Heart right ventricle (tissue), 16 donors: ENCODE data around the gene WWOX. TPM values are rescaled to one million over a fixed set of nuclear protein-coding genes. Genes with fewer than 3 reads are reported as not detected.

Source experiments
- ATAC-seq, 8 donors: fragments of 200-7000 bp; cut with Tn5 transposase; one replicate each; pipeline ENCODE4 v1.9.1; 2020; ENCODE audit warnings: mild to moderate bottlenecking in 8 of 8, moderate library complexity in 8 of 8, moderate number of reproducible peaks in 1 of 8
- DNase-seq, 2 donors: peaks; one replicate each; pipeline ENCODE4 v3.0.0-alpha.2; 2020
- H3K27ac ChIP-seq, 10 donors: fragments of 200-600 bp; sonication (generic) in 2 of 10; one replicate each; pipeline versions ENCODE4 v1.5.0 to v1.8.0; 2020 to 2022; ENCODE audit warnings: mild to moderate bottlenecking in 3 of 10
- H3K27me3 ChIP-seq, 7 donors: fragments of 200-600 bp; one replicate each; pipeline ENCODE4 v1.8.0; 2021 to 2022; ENCODE audit warnings: mild to moderate bottlenecking in 2 of 7
- H3K36me3 ChIP-seq, 9 donors: fragments of 200-600 bp; sonication (generic) in 1 of 9; one replicate each; pipeline versions ENCODE4 v1.5.0 to v1.8.0; 2020 to 2022; ENCODE audit warnings: mild to moderate bottlenecking in 2 of 9
- H3K4me1 ChIP-seq, 9 donors: fragments of 200-600 bp; sonication (generic) in 1 of 9; one replicate each; pipeline versions ENCODE4 v1.5.0 to v1.8.0; 2020 to 2022; ENCODE audit warnings: mild to moderate bottlenecking in 4 of 9
- H3K4me3 ChIP-seq, 10 donors: fragments of 200-600 bp; sonication (generic) in 2 of 10; one replicate each; pipeline versions ENCODE4 v1.5.0 to v1.8.0; 2020 to 2022; ENCODE audit warnings: mild to moderate bottlenecking in 7 of 10, moderate library complexity in 2 of 10
- H3K9me3 ChIP-seq, 11 donors: fragments of 200-600 bp in 10 of 11; sonication (generic) in 2 of 11; one replicate each; pipeline versions ENCODE4 v1.5.0 to v1.8.0; 2013 to 2022; ENCODE audit warnings: mild to moderate bottlenecking in 2 of 11, control low read depth in 1 of 11, moderate library complexity in 1 of 11
- CTCF ChIP-seq, 9 donors: fragments of 200-600 bp; sonication (generic) in 2 of 9; IDR thresholded peaks; one replicate each; pipeline versions ENCODE4 v1.5.0 to v1.8.0; 2021 to 2022; ENCODE audit warnings: antibody characterized with exemption in 9 of 9, mild to moderate bottlenecking in 5 of 9, moderate library complexity in 1 of 9
- WGBS, 2 donors: extraction: QIAGEN DNeasy Blood & Tissue Kit; methylation state at CpG; one replicate each; pipeline ENCODE4 v1.1.7; 2013; ENCODE audit warnings: inconsistent platforms in 1 of 2; 5-methylcytosine and 5-hydroxymethylcytosine counted together
- intact Hi-C, 10 donors: fragments of 100-400 bp; cut with DNase I; formaldehyde crosslinking; loops; one replicate each; pipeline versions ENCODE4 v1.11.1 to v1.14.2; 2022
- polyA plus RNA-seq, 2 donors: library from polyadenylated mRNA; stranded (reverse); fragments of 200-250 nt; gene quantifications; one replicate each; pipeline ENCODE4 v1.2.3, GENCODE V29; 2013
- total RNA-seq, 10 donors: library from RNA; stranded (reverse); fragmentation: NEBNext Ultra II Directional in 3 of 10; extraction: Animal tissue kit (Norgen Biotek cat#: 25700) in 3 of 10; gene quantifications; one replicate each; pipeline versions ENCODE4 v1.2.1 to v1.2.4, GENCODE V29; 2021 to 2023
- donor health status: Arrhythmogenic right ventricular cardiomyopathy.
- donor health status: ischemic (EF 13 %, LVEDD 7.1; RV severe dilation, severe dysfunction).
- donor health status: healthy with polysubstance abuse.
- donor health status: DM: no; HTN: yes; CAD: no.
- donor health status: DM: no; HTN: no; CAD: no.
- donor health status: ischemic (EF 25% LVEDD 6.9; RV normal size, moderate dysfunction).
- donor health status: ischemic (EF 25% LVEDD 5.7; RV mildly dilated, moderate dysfunction).
- donor health status: healthy.
- donor health status: DM: yes; HTN: yes; CAD: no.
- donor health status: Ischemic cardiomyopathy.
- donor health status: ischemic (EF 35%, LVEDD 5.7; RV mildly dilated, moderate dysfunction).
- donor health status: nonischemic (EF 11% LVEDD 7.7; RV severe dilation, severe dysfunction).
- donor health status: DM: yes; HTN: yes; CAD: no.
- donor health status: PGD.
- donor health status: ischemic (EF 29% LVEDD 5.4; RV normal size, mild dysfunction).
- donor health status: nonischemic (EF 23%, LVEDD 6.1; RV moderate dilation, normal function).

The WWOX gene
- total and polyA plus RNA-seq, 12 donors, result 4.9 to 15.0 (median 9.9) TPM

- Histone ChIP-seq H3K27me3 (no peaks in the 10 kb centered on the region), H3K27ac (peak overlapping the region in 8 of 10 donors; percentile 5 to 84 (median 54)), H3K4me3 (no peak overlapping the region), H3K36me3 (no peaks in the 10 kb centered on the region), H3K9me3 (no peaks in the 10 kb centered on the region), H3K4me1 (peaks cover 6 to 36% (median 31%) of the 10 kb centered on the region in 9 donors)
- 30 to 32% methylated on average over 2 of the region's 2 CpGs for WGBS, 2 donors
- DNase-seq, result no peak
- peak; percentile 19 to 71 (median 58) for ATAC-seq
- intact Hi-C loops, result loop anchor here in 2 of 10 donors (5.0 kb wide), 2 partner anchors 52 to 787 kb away; partner anchors contain the start of gene MAF (in 1 of the 2)
- no peak for TF ChIP-seq CTCF (IDR thresholded peaks at IDR 0.05)
Measured at GRCh38 chr16:78815713-78816112, 716.3 kb downstream of the WWOX start.

GRCh38 chr16:78816499-78817195 lies 717.2 kb downstream of the WWOX start:
- ATAC-seq (peak in 7 of 8 donors; percentile 54 to 75 (median 67)), DNase-seq (peak in 1 of 2 donors; percentile 28)
- Histone ChIP-seq H3K27me3 (no peaks in the 10 kb centered on the region), H3K27ac (peak overlapping the region in 8 of 10 donors; percentile 16 to 84 (median 59)), H3K36me3 (no peaks in the 10 kb centered on the region), H3K4me1 (peaks cover 6 to 36% (median 31%) of the 10 kb centered on the region in 9 donors), H3K4me3 (no peak overlapping the region), H3K9me3 (no peaks in the 10 kb centered on the region)
- no peak for TF ChIP-seq CTCF (IDR thresholded peaks at IDR 0.05)
- intact Hi-C loops, result loop anchor here in 2 of 10 donors (5.0 kb wide), 2 partner anchors 51 to 786 kb away; partner anchors contain the start of gene MAF (in 1 of the 2)
- WGBS, 2 donors, result 22 to 32% methylated on average over 2 of the region's 2 CpGs

GRCh38 chr16:78817200-78817739 lies 717.8 kb downstream of the WWOX start:
- intact Hi-C loops, result loop anchor here in 2 of 10 donors (5.0 kb wide), 2 partner anchors 50 to 785 kb away; partner anchors contain the start of gene MAF (in 1 of the 2)
- TF ChIP-seq CTCF (IDR thresholded peaks at IDR 0.05), result no peak
- Histone ChIP-seq H3K9me3 (no peaks in the 10 kb centered on the region), H3K4me1 (peaks cover 6 to 36% (median 31%) of the 10 kb centered on the region in 9 donors), H3K4me3 (no peak overlapping the region), H3K27ac (peak overlapping the region in 9 of 10 donors; percentile 16 to 84 (median 56)), H3K36me3 (no peaks in the 10 kb centered on the region), H3K27me3 (no peaks in the 10 kb centered on the region)
- ATAC-seq (peak in 6 of 8 donors; percentile 35 to 75 (median 56)), DNase-seq (peak in 1 of 2 donors; percentile 27)
- WGBS, 2 donors, result 16 to 31% methylated on average over 6 of the region's 6 CpGs

GRCh38 chr16:78821335-78821734 lies 721.9 kb downstream of the WWOX start:
- no peak for TF ChIP-seq CTCF (IDR thresholded peaks at IDR 0.05)
- WGBS, 2 donors, result 91 to 96% methylated on average over 3 of the region's 3 CpGs
- ATAC-seq, result no peak

More at GRCh38 chr16:78821335-78821734, 721.9 kb downstream of the WWOX start:
- DNase-seq, result no peak
- H3K4me1 ChIP-seq, result peaks cover 6 to 22% (median 21%) of the 10 kb centered on the region in 9 donors
- no peak overlapping the region for H3K4me3 ChIP-seq
- no peaks in the 10 kb centered on the region for H3K27me3 ChIP-seq
- H3K27ac ChIP-seq, result no peak overlapping the region
- intact Hi-C loops, result no loop called here
- H3K9me3 ChIP-seq, result no peaks in the 10 kb centered on the region
- H3K36me3 ChIP-seq, result no peaks in the 10 kb centered on the region
